ENCODE measurements around the gene SKIC2. TPM values are rescaled to one million over a fixed set of nuclear protein-coding genes. Genes with fewer than 3 reads are reported as not detected.
"Not testable (repeated sequence)": the region's sequence is repeated elsewhere in the genome, so short reads cannot be mapped to it uniquely, and the experiment has no call there.

SKIC2 gene
- polyA plus RNA-seq, 1 donor, result 28.5 TPM

GRCh38 chr6:31969712-31970603 lies 11.0 kb downstream of the SKIC2 start:
- DNase-seq, result no peak

GRCh38 chr6:31970604-31971271 lies 11.8 kb downstream of the SKIC2 start:
- DNase-seq, result no peak

GRCh38 chr6:31971279-31971992 lies 12.5 kb downstream of the SKIC2 start:
- DNase-seq, result no peak

GRCh38 chr6:31971993-31972708 lies 13.2 kb downstream of the SKIC2 start, which contains the start of gene DXO:
TSS of gene DXO (minus strand) at chr6:31972138. CDS start at chr6:31971675, 463 bp downstream.
- peak; percentile 97 for DNase-seq

GRCh38 chr6:31972709-31973350 lies 13.9 kb downstream of the SKIC2 start:
- peak; percentile 33 for DNase-seq

GRCh38 chr6:31976065-31976464 lies 17.1 kb downstream of the SKIC2 start:
- not testable (repeated sequence) for DNase-seq

GRCh38 chr6:31977816-31978431 lies 18.9 kb downstream of the SKIC2 start:
- no peak for DNase-seq

GRCh38 chr6:31978831-31979230 lies 19.9 kb downstream of the SKIC2 start:
- no peak for DNase-seq

GRCh38 chr6:31979238-31979898 lies 20.4 kb downstream of the SKIC2 start:
- no peak for DNase-seq

GRCh38 chr6:31980195-31980876 lies 21.4 kb downstream of the SKIC2 start:
- not testable (repeated sequence) for DNase-seq

- DNase-seq, result not testable (repeated sequence)
Measured at GRCh38 chr6:31980998-31981397, 22.0 kb downstream of the SKIC2 start.

GRCh38 chr6:31981744-31982143 lies 22.8 kb downstream of the SKIC2 start, which contains the start of gene C4A:
TSS of gene C4A (plus strand) at chr6:31982057. CDS start at chr6:31982108, 51 bp downstream.
- DNase-seq, result not testable (repeated sequence)

- DNase-seq, result not testable (repeated sequence)
Measured at GRCh38 chr6:31989363-31989762, 30.4 kb downstream of the SKIC2 start.

GRCh38 chr6:31994421-31994820 lies 35.4 kb downstream of the SKIC2 start:
- not testable (repeated sequence) for DNase-seq

GRCh38 chr6:31996385-31996784 lies 37.4 kb downstream of the SKIC2 start:
- not testable (repeated sequence) for DNase-seq

- DNase-seq, result not testable (repeated sequence)
Measured at GRCh38 chr6:32002546-32003268, 43.7 kb downstream of the SKIC2 start.

- not testable (repeated sequence) for DNase-seq
Measured at GRCh38 chr6:32003301-32003700, 44.3 kb downstream of the SKIC2 start.

- not testable (repeated sequence) for DNase-seq
Measured at GRCh38 chr6:32004393-32004792, 45.4 kb downstream of the SKIC2 start.
